ENCODE data around the gene TSPAN9. TPM values are rescaled to one million over a fixed set of nuclear protein-coding genes. Genes with fewer than 3 reads are reported as not detected.

The TSPAN9 gene
- total and polyA plus RNA-seq, 4 donors, result 17.4 to 62.9 (median 34.2) TPM

DNA sequence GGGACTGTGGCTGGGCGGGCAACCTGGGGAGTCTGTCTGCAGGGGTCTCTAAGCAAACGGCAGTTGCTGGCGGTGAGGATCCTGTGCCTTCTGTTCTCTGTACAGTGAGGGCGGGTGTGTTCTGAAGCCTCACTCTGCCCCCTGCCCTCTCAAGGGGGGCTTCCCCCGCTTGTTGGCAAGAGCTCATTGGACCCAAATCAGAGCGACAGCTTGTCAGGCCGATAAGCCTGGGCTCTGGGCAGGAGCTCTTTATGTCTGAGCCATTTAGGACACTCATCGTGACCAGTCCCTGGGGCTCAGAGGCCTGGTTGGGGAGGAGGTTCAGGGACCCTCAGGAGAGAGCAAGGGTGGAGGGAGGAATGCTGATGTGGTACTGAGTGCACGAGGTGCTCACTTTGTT, 136.0 kb downstream of the TSPAN9 start:
- Histone ChIP-seq H3K27me3 (ENCODE audit: control insufficient read depth in 4 of 4, insufficient read depth in 4 of 4, low read length in 3 of 4) (no peaks in the 10 kb centered on the region), H3K27ac (ENCODE audit: low read depth in 1 of 2, low read length in 2 of 2) (no peak overlapping the region), H3K9me3 (ENCODE audit: control insufficient read depth in 4 of 4, low read length in 3 of 4) (no peaks in the 10 kb centered on the region), H3K36me3 (ENCODE audit: control insufficient read depth in 4 of 4, insufficient read depth in 3 of 4, low read depth in 1 of 4, low read length in 3 of 4) (peaks cover 0 to 23% (median 6%) of the 10 kb centered on the region in 4 donors), H3K9ac (ENCODE audit: low read depth in 1 of 2, low read length in 2 of 2) (no peak overlapping the region), H3K4me3 (ENCODE audit: low read depth in 1 of 3, low read length in 3 of 3) (no peak overlapping the region), H3K4me1 (ENCODE audit: control insufficient read depth in 4 of 4, insufficient read depth in 4 of 4, low read length in 3 of 4) (peaks cover 0 to 4% (median 0%) of the 10 kb centered on the region in 4 donors)
- no peak for DNase-seq (ENCODE audit: low spot score)
- no peak for TF ChIP-seq SP1 (IDR thresholded peaks at IDR 0.05)
- 82% methylated on average over 9 of the region's 9 CpGs for WGBS

DNA sequence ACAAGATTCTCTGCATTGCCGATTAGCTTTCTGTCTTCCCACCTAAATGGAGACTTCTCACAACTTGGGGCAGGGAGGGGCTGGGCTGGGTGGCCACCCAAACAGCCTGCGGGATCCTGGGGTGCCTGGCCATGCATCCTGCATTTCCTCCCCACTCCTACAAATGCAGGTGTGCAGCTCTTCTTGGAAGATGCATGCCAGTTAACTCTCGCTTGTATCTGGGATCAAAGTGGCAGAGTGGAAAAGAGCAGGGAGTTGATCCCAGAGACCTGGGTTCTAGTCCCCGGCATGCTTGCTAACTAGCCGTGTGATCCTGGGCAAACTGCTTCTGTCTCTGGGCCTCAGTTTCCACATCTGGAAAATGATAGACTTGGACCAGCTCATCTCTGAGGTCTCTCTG, 136.6 kb downstream of the TSPAN9 start:
- H3K9ac ChIP-seq (ENCODE audit: low read depth in 1 of 2, low read length in 2 of 2), result no peak overlapping the region
- no peaks in the 10 kb centered on the region for H3K27me3 ChIP-seq (ENCODE audit: control insufficient read depth in 4 of 4, insufficient read depth in 4 of 4, low read length in 3 of 4)
- WGBS, result 95% methylated on average over 5 of the region's 5 CpGs
- TF ChIP-seq SP1 (IDR thresholded peaks at IDR 0.05) (no peak), FOXA2 (IDR thresholded peaks at IDR 0.05) (no peak), JUND (IDR thresholded peaks at IDR 0.05) (no peak), EGR1 (IDR thresholded peaks at IDR 0.05; ENCODE audit: low read depth in 2 of 2) (no peak), RXRA (IDR thresholded peaks at IDR 0.05) (no peak)
- TF ChIP-seq, protein P1, sequence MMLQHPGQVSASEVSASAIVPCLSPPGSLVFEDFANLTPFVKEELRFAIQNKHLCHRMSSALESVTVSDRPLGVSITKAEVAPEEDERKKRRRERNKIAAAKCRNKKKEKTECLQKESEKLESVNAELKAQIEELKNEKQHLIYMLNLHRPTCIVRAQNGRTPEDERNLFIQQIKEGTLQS (IDR thresholded peaks at IDR 0.05), result no peak
- H3K4me3 ChIP-seq (ENCODE audit: low read depth in 1 of 3, low read length in 3 of 3), result no peak overlapping the region
- peaks cover under 1 to 5% (median 3%) of the 10 kb centered on the region in 4 donors for H3K4me1 ChIP-seq (ENCODE audit: control insufficient read depth in 4 of 4, insufficient read depth in 4 of 4, low read length in 3 of 4)
- H3K9me3 ChIP-seq (ENCODE audit: control insufficient read depth in 4 of 4, low read length in 3 of 4), result no peaks in the 10 kb centered on the region
- DNase-seq (ENCODE audit: low spot score), result no peak
- H3K27ac ChIP-seq (ENCODE audit: low read depth in 1 of 2, low read length in 2 of 2), result no peak overlapping the region
- H3K36me3 ChIP-seq (ENCODE audit: control insufficient read depth in 4 of 4, insufficient read depth in 3 of 4, low read depth in 1 of 4, low read length in 3 of 4), result peaks cover 0 to 23% (median 6%) of the 10 kb centered on the region in 4 donors

DNA sequence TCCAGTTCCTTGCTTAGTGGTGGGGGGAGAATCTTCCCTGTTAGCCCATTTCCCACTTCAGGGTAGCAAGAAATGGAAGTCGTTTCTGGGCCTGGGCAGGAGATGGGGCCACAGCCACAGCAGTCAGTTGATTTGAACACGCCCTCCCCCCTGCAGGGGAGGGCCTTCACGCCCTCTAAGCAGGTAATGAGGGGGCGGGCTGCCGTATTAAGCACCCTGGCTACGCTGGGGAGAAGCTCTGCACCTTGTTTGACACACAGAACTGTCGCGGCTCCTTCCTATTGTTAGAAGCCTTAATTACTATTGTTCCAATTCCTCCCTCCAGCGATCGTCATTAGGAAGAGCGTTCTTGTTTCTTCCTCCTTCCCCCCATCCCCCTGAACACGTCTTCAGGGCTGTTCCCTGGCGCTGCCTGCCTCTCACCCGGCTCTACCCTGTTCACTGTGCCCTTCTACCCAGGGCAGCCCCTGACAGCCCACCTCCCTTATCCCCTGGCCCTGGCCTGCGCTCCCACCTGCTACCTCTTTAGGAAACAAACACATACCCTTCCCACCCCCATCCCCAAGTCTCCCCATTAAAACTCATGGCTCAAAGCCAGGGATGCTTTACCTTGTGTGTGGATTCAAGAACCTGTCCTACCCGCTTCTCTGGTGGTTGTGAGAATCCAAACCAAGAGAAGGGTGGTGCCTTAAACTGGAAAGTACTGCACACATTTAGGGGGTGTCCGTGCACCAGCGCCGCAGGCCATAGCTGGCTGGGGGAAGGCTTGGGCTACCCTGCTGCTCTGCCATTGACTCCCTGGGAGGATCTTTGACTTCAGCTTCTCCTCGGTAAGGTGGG, 137.6 kb downstream of the TSPAN9 start:
- H3K27ac ChIP-seq (ENCODE audit: low read depth in 1 of 2, low read length in 2 of 2), result no peak overlapping the region
- DNase-seq (ENCODE audit: low spot score), result no peak
- H3K9ac ChIP-seq (ENCODE audit: low read depth in 1 of 2, low read length in 2 of 2), result no peak overlapping the region
- H3K4me3 ChIP-seq (ENCODE audit: low read depth in 1 of 3, low read length in 3 of 3), result no peak overlapping the region
- no peaks in the 10 kb centered on the region for H3K27me3 ChIP-seq (ENCODE audit: control insufficient read depth in 4 of 4, insufficient read depth in 4 of 4, low read length in 3 of 4)
- TF ChIP-seq, protein P2, sequence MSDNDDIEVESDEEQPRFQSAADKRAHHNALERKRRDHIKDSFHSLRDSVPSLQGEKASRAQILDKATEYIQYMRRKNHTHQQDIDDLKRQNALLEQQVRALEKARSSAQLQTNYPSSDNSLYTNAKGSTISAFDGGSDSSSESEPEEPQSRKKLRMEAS (IDR thresholded peaks at IDR 0.05), result no peak
- TF ChIP-seq HNF4G (IDR thresholded peaks at IDR 0.05), result no peak
- TF ChIP-seq RXRA (IDR thresholded peaks at IDR 0.05), result no peak
- TF ChIP-seq EGR1 (IDR thresholded peaks at IDR 0.05; ENCODE audit: low read depth in 2 of 2), result no peak
- TF ChIP-seq NR2F2 (IDR thresholded peaks at IDR 0.05), result no peak
- no peak for TF ChIP-seq FOXA2 (IDR thresholded peaks at IDR 0.05)
- no peak for TF ChIP-seq SP1 (IDR thresholded peaks at IDR 0.05)
- TF ChIP-seq YY1 (IDR thresholded peaks at IDR 0.05), result no peak
- TF ChIP-seq FOXA1 (IDR thresholded peaks at IDR 0.05), result no peak
- no peak for TF ChIP-seq JUND (IDR thresholded peaks at IDR 0.05)
- TF ChIP-seq GABPA (IDR thresholded peaks at IDR 0.05 in 1 of 2, conservative IDR thresholded peaks at IDR 0.05 in 1 of 2), result no peak
- no peak for TF ChIP-seq TAF1 (conservative IDR thresholded peaks at IDR 0.05)
- TF ChIP-seq RAD21 (IDR thresholded peaks at IDR 0.05), result no peak
- TF ChIP-seq, protein P1 (IDR thresholded peaks at IDR 0.05), result no peak
- TF ChIP-seq, protein P3, sequence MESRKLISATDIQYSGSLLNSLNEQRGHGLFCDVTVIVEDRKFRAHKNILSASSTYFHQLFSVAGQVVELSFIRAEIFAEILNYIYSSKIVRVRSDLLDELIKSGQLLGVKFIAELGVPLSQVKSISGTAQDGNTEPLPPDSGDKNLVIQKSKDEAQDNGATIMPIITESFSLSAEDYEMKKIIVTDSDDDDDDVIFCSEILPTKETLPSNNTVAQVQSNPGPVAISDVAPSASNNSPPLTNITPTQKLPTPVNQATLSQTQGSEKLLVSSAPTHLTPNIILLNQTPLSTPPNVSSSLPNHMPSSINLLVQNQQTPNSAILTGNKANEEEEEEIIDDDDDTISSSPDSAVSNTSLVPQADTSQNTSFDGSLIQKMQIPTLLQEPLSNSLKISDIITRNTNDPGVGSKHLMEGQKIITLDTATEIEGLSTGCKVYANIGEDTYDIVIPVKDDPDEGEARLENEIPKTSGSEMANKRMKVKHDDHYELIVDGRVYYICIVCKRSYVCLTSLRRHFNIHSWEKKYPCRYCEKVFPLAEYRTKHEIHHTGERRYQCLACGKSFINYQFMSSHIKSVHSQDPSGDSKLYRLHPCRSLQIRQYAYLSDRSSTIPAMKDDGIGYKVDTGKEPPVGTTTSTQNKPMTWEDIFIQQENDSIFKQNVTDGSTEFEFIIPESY (IDR thresholded peaks at IDR 0.05), result no peak
- peaks cover 3 to 8% (median 4%) of the 10 kb centered on the region in 4 donors for H3K4me1 ChIP-seq (ENCODE audit: control insufficient read depth in 4 of 4, insufficient read depth in 4 of 4, low read length in 3 of 4)
- 86% methylated on average over 20 of the region's 20 CpGs for WGBS
- H3K9me3 ChIP-seq (ENCODE audit: control insufficient read depth in 4 of 4, low read length in 3 of 4), result no peaks in the 10 kb centered on the region
- peaks cover 0 to 23% (median 6%) of the 10 kb centered on the region in 4 donors for H3K36me3 ChIP-seq (ENCODE audit: control insufficient read depth in 4 of 4, insufficient read depth in 3 of 4, low read depth in 1 of 4, low read length in 3 of 4)

Data from liver (tissue), 9 donors.